H54 (cell line): ENCODE results near the gene SAMD3.
"Not testable (repeated sequence)": the region's sequence is repeated elsewhere in the genome, so short reads cannot be mapped to it uniquely, and the experiment has no call there.

Source experiments
- DNase-seq: peaks from one replicate; pipeline ENCODE4 v3.0.0; 2011; ENCODE audit warnings: low spot score, mixed read lengths; ENCODE audit not compliant: insufficient read length
- FAIRE-seq: peaks from 3 replicates; lab custom pipeline; 2011; peaks lifted over from hg19 to GRCh38; lab: Jason Lieb, UNC
- POLR2A ChIP-seq: IDR thresholded peaks from 2 replicates; pipeline ENCODE4 v1.6.1; 2011; ENCODE audit warnings: low read depth, mild to moderate bottlenecking, low read length

SAMD3 gene

GRCh38 chr6:130176378-130176777 is 46.4 kb downstream of the SAMD3 start:
- FAIRE-seq, result no peak
- DNase-seq, result no peak
- TF ChIP-seq POLR2A, result no peak

GRCh38 chr6:130173377-130174004 is 49.3 kb downstream of the SAMD3 start:
- not testable (repeated sequence) for FAIRE-seq

GRCh38 chr6:130170160-130170559 is 52.6 kb downstream of the SAMD3 start:
- FAIRE-seq, DNase-seq: not testable (repeated sequence)

More at GRCh38 chr6:130173377-130174004, 49.3 kb downstream of the SAMD3 start:
- not testable (repeated sequence) for DNase-seq

GRCh38 chr6:130167655-130168054 is 55.1 kb downstream of the SAMD3 start:
- FAIRE-seq (no peak), DNase-seq (no peak)
- no peak for TF ChIP-seq POLR2A

GRCh38 chr6:130164251-130164650 is 58.5 kb downstream of the SAMD3 start:
- DNase-seq (no peak), FAIRE-seq (no peak)
- TF ChIP-seq POLR2A, result no peak

GRCh38 chr6:130163266-130163665 is 59.5 kb downstream of the SAMD3 start:
- DNase-seq (no peak), FAIRE-seq (no peak)
- no peak for TF ChIP-seq POLR2A

- no peak for TF ChIP-seq POLR2A
- FAIRE-seq (no peak), DNase-seq (no peak)
Measured at GRCh38 chr6:130162421-130162820, 60.3 kb downstream of the SAMD3 start.

- no peak for TF ChIP-seq POLR2A
- FAIRE-seq, result no peak
- DNase-seq, result no peak
Measured at GRCh38 chr6:130161683-130162404, 60.9 kb downstream of the SAMD3 start.

- FAIRE-seq (no peak), DNase-seq (no peak)
- no peak for TF ChIP-seq POLR2A
Measured at GRCh38 chr6:130159956-130160355, 62.8 kb downstream of the SAMD3 start.

- TF ChIP-seq POLR2A, result no peak
- FAIRE-seq, result no peak
- no peak for DNase-seq
Measured at GRCh38 chr6:130158548-130158947, 64.2 kb downstream of the SAMD3 start.

GRCh38 chr6:130158056-130158455 is 64.7 kb downstream of the SAMD3 start:
- no peak for FAIRE-seq
- TF ChIP-seq POLR2A, result no peak

GRCh38 chr6:130156908-130157307 is 65.8 kb downstream of the SAMD3 start:
- DNase-seq, result no peak
- no peak for TF ChIP-seq POLR2A
- FAIRE-seq, result no peak

More at GRCh38 chr6:130158056-130158455, 64.7 kb downstream of the SAMD3 start:
- DNase-seq, result no peak

GRCh38 chr6:130152908-130153510 is 69.7 kb downstream of the SAMD3 start:
- TF ChIP-seq POLR2A, result no peak
- DNase-seq (no peak), FAIRE-seq (no peak)

GRCh38 chr6:130150906-130151305 is 71.8 kb downstream of the SAMD3 start:
- TF ChIP-seq POLR2A, result no peak
- FAIRE-seq (no peak), DNase-seq (no peak)

- FAIRE-seq, DNase-seq: not testable (repeated sequence)
Measured at GRCh38 chr6:130149016-130149415, 73.7 kb downstream of the SAMD3 start.
